Measurements from ENCODE around the gene PLPP7.

The PLPP7 gene

GRCh38 chr9:131299961-131300347 lies 10.4 kb downstream of the PLPP7 start:
- Histone ChIP-seq H3K4me3 (ENCODE audit: low read length) (no peak overlapping the region), H3K9ac (ENCODE audit: low read depth, low read length) (no peak overlapping the region), H3K9me3 (replicated peaks; ENCODE audit: low read length) (no peaks in the 10 kb centered on the region), H3K4me1 (ENCODE audit: control insufficient read depth, insufficient read depth, low read length) (no peaks in the 10 kb centered on the region), H3K4me2 (ENCODE audit: low read length) (no peak overlapping the region), H3K36me3 (ENCODE audit: insufficient read depth, low read length) (peaks cover 1% of the 10 kb centered on the region), H3K27me3 (ENCODE audit: control insufficient read depth, insufficient read depth, low read length) (no peaks in the 10 kb centered on the region)

- Histone ChIP-seq H3K4me1 (ENCODE audit: control insufficient read depth, insufficient read depth, low read length) (no peaks in the 10 kb centered on the region), H3K4me3 (ENCODE audit: low read length) (no peak overlapping the region), H3K27me3 (ENCODE audit: control insufficient read depth, insufficient read depth, low read length) (no peaks in the 10 kb centered on the region), H3K36me3 (ENCODE audit: insufficient read depth, low read length) (peaks cover 2% of the 10 kb centered on the region), H3K9me3 (replicated peaks; ENCODE audit: low read length) (no peaks in the 10 kb centered on the region), H3K9ac (ENCODE audit: low read depth, low read length) (no peak overlapping the region), H3K4me2 (ENCODE audit: low read length) (no peak overlapping the region)
Observed at GRCh38 chr9:131300444-131300843, 10.9 kb downstream of the PLPP7 start.

GRCh38 chr9:131302244-131303075 lies 12.9 kb downstream of the PLPP7 start:
- Histone ChIP-seq H3K4me2 (ENCODE audit: low read length) (no peak overlapping the region), H3K9me3 (replicated peaks; ENCODE audit: low read length) (no peaks in the 10 kb centered on the region), H3K9ac (ENCODE audit: low read depth, low read length) (no peak overlapping the region), H3K36me3 (ENCODE audit: insufficient read depth, low read length) (peaks cover 2% of the 10 kb centered on the region), H3K27me3 (ENCODE audit: control insufficient read depth, insufficient read depth, low read length) (no peaks in the 10 kb centered on the region), H3K4me1 (ENCODE audit: control insufficient read depth, insufficient read depth, low read length) (no peaks in the 10 kb centered on the region), H3K4me3 (ENCODE audit: low read length) (no peak overlapping the region)

- Histone ChIP-seq H3K9ac (ENCODE audit: low read depth, low read length) (no peak overlapping the region), H3K9me3 (replicated peaks; ENCODE audit: low read length) (no peaks in the 10 kb centered on the region), H3K36me3 (ENCODE audit: insufficient read depth, low read length) (peaks cover 2% of the 10 kb centered on the region), H3K4me3 (ENCODE audit: low read length) (no peak overlapping the region), H3K4me1 (ENCODE audit: control insufficient read depth, insufficient read depth, low read length) (no peaks in the 10 kb centered on the region), H3K4me2 (ENCODE audit: low read length) (no peak overlapping the region), H3K27me3 (ENCODE audit: control insufficient read depth, insufficient read depth, low read length) (no peaks in the 10 kb centered on the region)
Observed at GRCh38 chr9:131303381-131304321, 14.1 kb downstream of the PLPP7 start.

- peaks cover 2% of the 10 kb centered on the region for H3K36me3 ChIP-seq (ENCODE audit: insufficient read depth, low read length)
- no peaks in the 10 kb centered on the region for H3K9me3 ChIP-seq (replicated peaks; ENCODE audit: low read length)
- H3K4me2 ChIP-seq (ENCODE audit: low read length), result no peak overlapping the region
- H3K4me3 ChIP-seq (ENCODE audit: low read length), result no peak overlapping the region
- no peak overlapping the region for H3K9ac ChIP-seq (ENCODE audit: low read depth, low read length)
- H3K27me3 ChIP-seq (ENCODE audit: control insufficient read depth, insufficient read depth, low read length), result no peaks in the 10 kb centered on the region
- no peaks in the 10 kb centered on the region for H3K4me1 ChIP-seq (ENCODE audit: control insufficient read depth, insufficient read depth, low read length)
Observed at GRCh38 chr9:131304676-131305355, 15.3 kb downstream of the PLPP7 start.

GRCh38 chr9:131306397-131307004 lies 17.0 kb downstream of the PLPP7 start:
- Histone ChIP-seq H3K9me3 (replicated peaks; ENCODE audit: low read length) (no peaks in the 10 kb centered on the region), H3K4me2 (ENCODE audit: low read length) (no peak overlapping the region), H3K27me3 (ENCODE audit: control insufficient read depth, insufficient read depth, low read length) (no peaks in the 10 kb centered on the region), H3K9ac (ENCODE audit: low read depth, low read length) (no peak overlapping the region), H3K4me3 (ENCODE audit: low read length) (no peak overlapping the region), H3K36me3 (ENCODE audit: insufficient read depth, low read length) (peaks cover 2% of the 10 kb centered on the region), H3K4me1 (ENCODE audit: control insufficient read depth, insufficient read depth, low read length) (peaks cover 3% of the 10 kb centered on the region)

- H3K4me2 ChIP-seq (ENCODE audit: low read length), result no peak overlapping the region
- H3K9ac ChIP-seq (ENCODE audit: low read depth, low read length), result no peak overlapping the region
- peaks cover 3% of the 10 kb centered on the region for H3K4me1 ChIP-seq (ENCODE audit: control insufficient read depth, insufficient read depth, low read length)
- H3K27me3 ChIP-seq (ENCODE audit: control insufficient read depth, insufficient read depth, low read length), result no peaks in the 10 kb centered on the region
- H3K9me3 ChIP-seq (replicated peaks; ENCODE audit: low read length), result no peaks in the 10 kb centered on the region
- peaks cover 2% of the 10 kb centered on the region for H3K36me3 ChIP-seq (ENCODE audit: insufficient read depth, low read length)
- no peak overlapping the region for H3K4me3 ChIP-seq (ENCODE audit: low read length)
Observed at GRCh38 chr9:131307974-131308373, 18.5 kb downstream of the PLPP7 start.

- no peaks in the 10 kb centered on the region for H3K27me3 ChIP-seq (ENCODE audit: control insufficient read depth, insufficient read depth, low read length)
- peaks cover 3% of the 10 kb centered on the region for H3K4me1 ChIP-seq (ENCODE audit: control insufficient read depth, insufficient read depth, low read length)
- no peak overlapping the region for H3K4me2 ChIP-seq (ENCODE audit: low read length)
- H3K9me3 ChIP-seq (replicated peaks; ENCODE audit: low read length), result no peaks in the 10 kb centered on the region
- no peak overlapping the region for H3K4me3 ChIP-seq (ENCODE audit: low read length)
- H3K9ac ChIP-seq (ENCODE audit: low read depth, low read length), result no peak overlapping the region
- peaks cover 2% of the 10 kb centered on the region for H3K36me3 ChIP-seq (ENCODE audit: insufficient read depth, low read length)
Observed at GRCh38 chr9:131308452-131308851, 18.9 kb downstream of the PLPP7 start.

GRCh38 chr9:131308906-131309529 lies 19.5 kb downstream of the PLPP7 start:
- H3K4me3 ChIP-seq (ENCODE audit: low read length), result no peak overlapping the region
- H3K9ac ChIP-seq (ENCODE audit: low read depth, low read length), result no peak overlapping the region
- peaks cover 2% of the 10 kb centered on the region for H3K36me3 ChIP-seq (ENCODE audit: insufficient read depth, low read length)
- no peaks in the 10 kb centered on the region for H3K9me3 ChIP-seq (replicated peaks; ENCODE audit: low read length)
- no peak overlapping the region for H3K4me2 ChIP-seq (ENCODE audit: low read length)
- no peaks in the 10 kb centered on the region for H3K27me3 ChIP-seq (ENCODE audit: control insufficient read depth, insufficient read depth, low read length)
- H3K4me1 ChIP-seq (ENCODE audit: control insufficient read depth, insufficient read depth, low read length), result peaks cover 3% of the 10 kb centered on the region

- no peaks in the 10 kb centered on the region for H3K9me3 ChIP-seq (replicated peaks; ENCODE audit: low read length)
- H3K36me3 ChIP-seq (ENCODE audit: insufficient read depth, low read length), result peaks cover 2% of the 10 kb centered on the region
- H3K4me1 ChIP-seq (ENCODE audit: control insufficient read depth, insufficient read depth, low read length), result peaks cover 3% of the 10 kb centered on the region
- no peak overlapping the region for H3K4me2 ChIP-seq (ENCODE audit: low read length)
- H3K9ac ChIP-seq (ENCODE audit: low read depth, low read length), result no peak overlapping the region
- no peak overlapping the region for H3K4me3 ChIP-seq (ENCODE audit: low read length)
- H3K27me3 ChIP-seq (ENCODE audit: control insufficient read depth, insufficient read depth, low read length), result peaks cover under 1% of the 10 kb centered on the region
Observed at GRCh38 chr9:131309530-131310276, 20.2 kb downstream of the PLPP7 start.
